ENCODE data around the gene LINGO1. TPM values are rescaled to one million over a fixed set of nuclear protein-coding genes. Genes with fewer than 3 reads are reported as not detected.

Gene LINGO1
- total and polyA plus RNA-seq, 9 donors: 0.36 to 4.5 (median 1.3) TPM

DNA sequence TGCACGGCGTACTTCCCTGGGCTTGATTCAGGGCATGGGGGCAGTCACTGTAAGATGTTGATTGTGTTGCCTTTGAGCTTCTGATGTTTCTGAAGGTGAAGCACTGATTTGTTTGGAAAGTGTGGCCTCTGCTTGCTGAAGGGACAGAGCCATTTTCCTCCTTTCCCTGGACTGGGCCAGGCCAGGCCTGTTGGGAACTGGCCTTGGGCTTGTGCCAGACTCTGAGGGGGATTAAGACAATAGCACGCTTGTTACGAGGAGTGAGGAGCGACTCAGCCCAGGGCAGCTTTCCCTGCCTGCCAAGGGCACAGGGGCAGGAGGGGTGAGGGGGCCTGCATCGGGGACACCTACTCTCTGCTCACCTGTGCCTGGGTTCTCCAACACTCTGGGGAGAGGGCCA, 42.9 kb downstream of the LINGO1 start:
- Histone ChIP-seq H3K9me3 (no peaks in the 10 kb centered on the region), H3K27ac (no peak overlapping the region), H3K4me1 (ENCODE audit: insufficient read depth) (peaks cover 4% of the 10 kb centered on the region), H3K27me3 (no peaks in the 10 kb centered on the region), H3K4me3 (no peak overlapping the region), H3K36me3 (no peaks in the 10 kb centered on the region)
- WGBS, 3 donors: 71 to 73% (median 72%) methylated on average over 6 of the region's 6 CpGs
- DNase-seq: no peak
- intact Hi-C loops (cut with DNase I): no loop called here
- TF ChIP-seq EP300 (IDR thresholded peaks at IDR 0.05) (no peak), POLR2A (IDR thresholded peaks at IDR 0.05) (no peak)
- TF ChIP-seq, protein P1, sequence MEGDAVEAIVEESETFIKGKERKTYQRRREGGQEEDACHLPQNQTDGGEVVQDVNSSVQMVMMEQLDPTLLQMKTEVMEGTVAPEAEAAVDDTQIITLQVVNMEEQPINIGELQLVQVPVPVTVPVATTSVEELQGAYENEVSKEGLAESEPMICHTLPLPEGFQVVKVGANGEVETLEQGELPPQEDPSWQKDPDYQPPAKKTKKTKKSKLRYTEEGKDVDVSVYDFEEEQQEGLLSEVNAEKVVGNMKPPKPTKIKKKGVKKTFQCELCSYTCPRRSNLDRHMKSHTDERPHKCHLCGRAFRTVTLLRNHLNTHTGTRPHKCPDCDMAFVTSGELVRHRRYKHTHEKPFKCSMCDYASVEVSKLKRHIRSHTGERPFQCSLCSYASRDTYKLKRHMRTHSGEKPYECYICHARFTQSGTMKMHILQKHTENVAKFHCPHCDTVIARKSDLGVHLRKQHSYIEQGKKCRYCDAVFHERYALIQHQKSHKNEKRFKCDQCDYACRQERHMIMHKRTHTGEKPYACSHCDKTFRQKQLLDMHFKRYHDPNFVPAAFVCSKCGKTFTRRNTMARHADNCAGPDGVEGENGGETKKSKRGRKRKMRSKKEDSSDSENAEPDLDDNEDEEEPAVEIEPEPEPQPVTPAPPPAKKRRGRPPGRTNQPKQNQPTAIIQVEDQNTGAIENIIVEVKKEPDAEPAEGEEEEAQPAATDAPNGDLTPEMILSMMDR (IDR thresholded peaks at IDR 0.05): no peak

DNA sequence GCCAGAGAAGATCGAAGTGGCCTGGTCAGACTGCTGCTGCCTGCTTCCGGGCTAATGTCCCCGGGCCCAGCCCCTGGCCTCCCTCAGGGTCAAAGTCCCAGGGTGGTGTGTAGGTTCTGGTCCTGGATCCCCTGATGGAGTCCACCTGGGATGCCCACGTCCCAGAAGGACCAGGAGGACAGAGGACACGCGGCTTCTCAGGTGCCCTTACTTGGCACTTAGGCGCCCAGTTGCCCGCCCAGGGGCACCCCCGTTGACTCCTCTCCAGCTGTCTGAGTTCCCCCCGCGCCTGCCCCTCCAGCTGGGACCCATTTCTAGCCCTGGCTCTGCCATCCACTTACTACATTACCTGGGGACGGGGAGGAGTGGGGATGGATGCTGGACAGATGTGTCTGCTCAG, 44.6 kb downstream of the LINGO1 start:
- Histone ChIP-seq H3K27me3 (no peaks in the 10 kb centered on the region), H3K27ac (no peak overlapping the region), H3K4me1 (ENCODE audit: insufficient read depth) (peaks cover 4% of the 10 kb centered on the region), H3K36me3 (no peaks in the 10 kb centered on the region), H3K9me3 (no peaks in the 10 kb centered on the region), H3K4me3 (no peak overlapping the region)
- TF ChIP-seq, protein P1 (IDR thresholded peaks at IDR 0.05): no peak
- TF ChIP-seq POLR2A (IDR thresholded peaks at IDR 0.05) (no peak), EP300 (IDR thresholded peaks at IDR 0.05) (no peak)
- intact Hi-C loops (cut with DNase I): no loop called here
- 94 to 98% (median 95%) methylated on average over 9 to 12 of the region's 12 CpGs for WGBS, 3 donors
- no peak for DNase-seq

DNA sequence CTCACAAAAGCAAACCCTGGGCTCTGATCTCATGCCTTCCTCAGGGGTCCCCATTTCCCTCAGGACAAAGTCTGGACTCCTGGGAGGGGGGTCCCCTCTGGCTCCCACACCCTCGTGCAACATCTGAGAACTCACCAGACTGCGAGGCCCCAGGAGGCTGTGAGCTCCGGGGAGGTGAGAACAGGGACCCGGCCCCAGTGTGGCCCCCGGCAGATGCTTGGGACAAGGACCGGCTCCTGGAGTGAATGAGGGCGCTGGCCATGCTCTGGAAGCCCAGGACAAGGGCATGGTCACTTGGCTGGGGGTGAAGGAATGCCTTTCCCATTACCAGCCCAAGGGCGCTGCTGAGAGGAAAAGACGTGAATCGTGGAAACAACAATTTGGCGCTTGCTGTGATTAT, 48.0 kb downstream of the LINGO1 start:
- WGBS, 3 donors: 79% methylated on average over 11 of the region's 11 CpGs
- H3K27me3 ChIP-seq: no peaks in the 10 kb centered on the region

DNA sequence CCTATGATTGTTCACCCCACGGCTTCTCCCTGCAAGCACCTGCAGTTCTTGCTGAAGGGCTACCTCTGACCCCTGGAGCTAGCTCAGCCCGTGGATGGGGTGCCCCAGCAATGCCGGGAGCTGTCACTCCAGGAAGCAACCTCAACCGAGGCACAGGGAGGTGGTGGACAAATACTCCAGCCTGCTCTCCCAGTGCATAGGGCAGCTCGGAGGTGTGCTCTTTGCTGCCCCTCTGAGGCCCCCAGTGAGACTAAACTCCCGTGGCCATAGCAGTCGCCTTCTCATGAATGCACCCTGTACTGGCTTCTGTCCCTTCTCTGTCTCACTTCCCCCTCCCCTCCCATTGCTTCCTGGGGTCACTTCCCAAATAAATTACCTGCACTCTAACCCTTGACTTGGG, 48.5 kb downstream of the LINGO1 start:
- H3K4me1 ChIP-seq (ENCODE audit: insufficient read depth): no peaks in the 10 kb centered on the region
- no peak overlapping the region for H3K4me3 ChIP-seq
- no peak for DNase-seq
- intact Hi-C loops (cut with DNase I): no loop called here
- 63 to 75% (median 75%) methylated on average over 7 of the region's 7 CpGs for WGBS, 3 donors
- H3K9me3 ChIP-seq: no peaks in the 10 kb centered on the region
- no peaks in the 10 kb centered on the region for H3K36me3 ChIP-seq
- H3K27me3 ChIP-seq: no peaks in the 10 kb centered on the region
- TF ChIP-seq POLR2A (IDR thresholded peaks at IDR 0.05): no peak
- TF ChIP-seq EP300 (IDR thresholded peaks at IDR 0.05): no peak
- TF ChIP-seq, protein P1 (IDR thresholded peaks at IDR 0.05): no peak
- H3K27ac ChIP-seq: no peak overlapping the region

More for the DNA sequence above, 48.0 kb downstream of the LINGO1 start:
- DNase-seq: no peak
- no peak overlapping the region for H3K27ac ChIP-seq
- TF ChIP-seq, protein P1 (IDR thresholded peaks at IDR 0.05): no peak
- no peak for TF ChIP-seq POLR2A (IDR thresholded peaks at IDR 0.05)
- TF ChIP-seq EP300 (IDR thresholded peaks at IDR 0.05): no peak
- no peaks in the 10 kb centered on the region for H3K36me3 ChIP-seq
- no peak overlapping the region for H3K4me3 ChIP-seq
- H3K9me3 ChIP-seq: no peaks in the 10 kb centered on the region
- intact Hi-C loops (cut with DNase I): no loop called here
- no peaks in the 10 kb centered on the region for H3K4me1 ChIP-seq (ENCODE audit: insufficient read depth)

Data from ovary (tissue), 9 donors.